ENCODE results near the gene PIEZO2. TPM values are rescaled to one million over a fixed set of nuclear protein-coding genes. Genes with fewer than 3 reads are reported as not detected.

PIEZO2 gene
- total and polyA plus RNA-seq, 12 donors, result 0.07 to 1.4 (median 0.25) TPM; not detected in 1

GRCh38 chr18:10953672-10954071, 195.7 kb downstream of the PIEZO2 start:
- H3K27ac ChIP-seq, result no peak overlapping the region
- intact Hi-C loops (cut with DNase I), result no loop called here
- no peak for TF ChIP-seq CTCF (IDR thresholded peaks at IDR 0.05)
- DNase-seq, result no peak
- H3K4me1 ChIP-seq, result no peaks in the 10 kb centered on the region
- peaks cover 0 to 3% (median 0%) of the 10 kb centered on the region in 7 donors for H3K27me3 ChIP-seq
- H3K4me3 ChIP-seq, result no peak overlapping the region
- H3K36me3 ChIP-seq, result no peaks in the 10 kb centered on the region
- no peak for ATAC-seq
- H3K9me3 ChIP-seq, result peaks cover 0 to 7% (median 0%) of the 10 kb centered on the region in 11 donors
- WGBS, 2 donors, result 82 to 85% methylated on average over 5 of the region's 5 CpGs

- intact Hi-C loops (cut with DNase I), result no loop called here
- no peak for ATAC-seq
Measured at GRCh38 chr18:10951631-10952544, 197.5 kb downstream of the PIEZO2 start.

GRCh38 chr18:10950876-10951630, 198.3 kb downstream of the PIEZO2 start:
- DNase-seq (no peak), ATAC-seq (no peak)
- Histone ChIP-seq H3K4me1 (no peaks in the 10 kb centered on the region), H3K27ac (no peak overlapping the region), H3K36me3 (no peaks in the 10 kb centered on the region), H3K4me3 (no peak overlapping the region), H3K27me3 (peaks cover 0 to 3% (median 0%) of the 10 kb centered on the region in 7 donors), H3K9me3 (peaks cover 0 to 18% (median 7%) of the 10 kb centered on the region in 11 donors)
- intact Hi-C loops (cut with DNase I), result no loop called here
- 79 to 85% methylated on average over 8 of the region's 8 CpGs for WGBS, 2 donors
- no peak for TF ChIP-seq CTCF (IDR thresholded peaks at IDR 0.05)

More at GRCh38 chr18:10951631-10952544, 197.5 kb downstream of the PIEZO2 start:
- H3K9me3 ChIP-seq, result peaks cover 0 to 18% (median 0%) of the 10 kb centered on the region in 11 donors
- H3K4me1 ChIP-seq, result no peaks in the 10 kb centered on the region
- H3K27me3 ChIP-seq, result peaks cover 0 to 3% (median 0%) of the 10 kb centered on the region in 7 donors
- TF ChIP-seq CTCF (IDR thresholded peaks at IDR 0.05), result no peak
- no peak overlapping the region for H3K4me3 ChIP-seq
- no peak for DNase-seq
- no peaks in the 10 kb centered on the region for H3K36me3 ChIP-seq
- H3K27ac ChIP-seq, result no peak overlapping the region
- 88 to 91% methylated on average over 1 of the region's 1 CpG for WGBS, 2 donors

GRCh38 chr18:10950080-10950875, 199.1 kb downstream of the PIEZO2 start:
- Histone ChIP-seq H3K27me3 (peaks cover 0 to 3% (median 0%) of the 10 kb centered on the region in 7 donors), H3K4me3 (no peak overlapping the region), H3K27ac (no peak overlapping the region), H3K9me3 (peaks cover 0 to 26% (median 12%) of the 10 kb centered on the region in 11 donors), H3K4me1 (no peaks in the 10 kb centered on the region), H3K36me3 (no peaks in the 10 kb centered on the region)
- intact Hi-C loops (cut with DNase I), result no loop called here
- WGBS, 2 donors, result 82 to 83% methylated on average over 12 of the region's 12 CpGs
- no peak for TF ChIP-seq CTCF (IDR thresholded peaks at IDR 0.05)
- DNase-seq (no peak), ATAC-seq (no peak)
